T-helper 1 cell (primary cell): ENCODE results near the gene OR1I1.
"Not testable (repeated sequence)": the region's sequence is repeated elsewhere in the genome, so short reads cannot be mapped to it uniquely, and the experiment has no call there.

ENCODE experiments used
- DNase-seq, 5 donors: peaks; one replicate each; pipeline ENCODE4 v3.0.0-alpha.2; 2012 to 2020
- total RNA-seq, 4 donors: gene quantifications; one replicate each; lab custom pipeline; 2026; lab: John Stamatoyannopoulos, UW

Gene OR1I1, protein sequence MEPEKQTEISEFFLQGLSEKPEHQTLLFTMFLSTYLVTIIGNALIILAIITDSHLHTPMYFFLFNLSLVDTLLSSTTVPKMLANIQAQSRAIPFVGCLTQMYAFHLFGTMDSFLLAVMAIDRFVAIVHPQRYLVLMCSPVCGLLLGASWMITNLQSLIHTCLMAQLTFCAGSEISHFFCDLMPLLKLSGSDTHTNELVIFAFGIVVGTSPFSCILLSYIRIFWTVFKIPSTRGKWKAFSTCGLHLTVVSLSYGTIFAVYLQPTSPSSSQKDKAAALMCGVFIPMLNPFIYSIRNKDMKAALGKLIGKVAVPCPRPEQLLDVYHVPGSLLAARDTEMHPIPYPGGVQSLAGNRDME
- total RNA-seq, result 0 reads per million in 4 donors

DNA sequence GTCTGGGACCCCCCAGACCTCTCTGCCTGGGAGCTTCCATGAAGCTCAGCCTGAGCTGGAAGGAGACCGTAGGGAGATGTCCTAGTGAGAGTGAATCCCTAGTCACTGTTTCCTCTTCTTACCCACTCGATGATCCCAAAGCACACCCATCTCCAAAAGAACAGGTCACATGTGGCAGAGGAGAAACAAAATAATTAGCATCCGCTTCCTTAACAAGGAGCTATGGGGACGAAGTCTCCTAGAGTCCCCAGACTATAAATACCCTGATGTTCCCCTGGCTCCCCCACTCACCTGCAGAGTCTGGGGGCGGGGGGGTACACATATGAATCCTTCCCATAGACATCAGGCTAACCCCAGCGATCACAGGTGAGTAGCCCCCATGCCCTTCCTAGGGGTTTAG lies at the start of gene OR1I1:
TSS of gene OR1I1 (plus strand) at position 301 of the 400 bp plus-strand sequence. CDS start 4,855 bp downstream, outside the sequence.
- DNase-seq, result no peak

DNA sequence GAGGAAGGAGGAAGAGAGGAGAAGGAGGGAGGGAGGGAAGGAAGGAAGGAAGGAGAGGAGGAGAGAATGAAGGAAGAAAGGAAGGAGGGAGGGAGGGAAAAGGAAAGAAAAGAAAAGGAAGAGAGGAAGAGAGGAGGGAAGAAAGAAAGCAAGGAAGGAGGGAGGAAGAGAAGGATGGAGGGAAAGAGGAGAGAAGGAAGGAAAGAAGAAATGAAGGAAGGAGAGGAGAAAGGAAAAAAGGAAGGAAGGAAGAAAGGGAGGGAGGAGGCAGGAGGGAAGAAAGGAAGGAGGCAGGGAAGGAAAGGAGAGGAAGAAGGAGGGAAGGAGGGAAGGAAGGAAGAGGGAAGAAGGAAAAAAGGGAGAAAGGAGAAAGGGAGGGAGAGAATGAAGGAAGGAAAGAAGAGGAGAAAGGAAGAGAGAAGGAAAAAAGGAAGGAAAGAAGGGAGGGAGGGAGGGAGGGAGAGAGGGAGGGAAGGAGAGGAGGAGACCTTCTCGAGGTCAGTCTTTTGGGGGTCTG lies 46.2 kb upstream of the OR1I1 start:
- no peak for DNase-seq

DNA sequence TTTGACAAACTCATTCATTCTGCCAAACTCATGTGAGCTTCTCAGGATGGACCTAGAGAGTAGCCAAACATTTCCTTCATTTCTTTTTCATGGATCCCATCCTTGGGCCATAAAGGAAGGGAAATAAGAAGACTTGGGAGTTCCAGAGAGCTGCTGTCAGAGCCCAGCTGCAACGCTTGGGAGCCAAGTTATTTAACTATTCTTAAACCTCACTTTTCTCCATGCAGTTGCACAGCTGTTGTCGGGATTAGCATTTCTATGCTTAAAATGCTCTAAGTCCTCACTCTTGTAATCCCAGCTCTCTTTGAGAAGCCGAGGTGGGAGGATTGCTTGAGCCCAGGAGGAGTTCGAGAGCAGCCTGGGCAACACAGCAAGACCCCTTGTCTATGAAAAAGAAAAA lies 44.4 kb upstream of the OR1I1 start:
- no peak for DNase-seq

DNA sequence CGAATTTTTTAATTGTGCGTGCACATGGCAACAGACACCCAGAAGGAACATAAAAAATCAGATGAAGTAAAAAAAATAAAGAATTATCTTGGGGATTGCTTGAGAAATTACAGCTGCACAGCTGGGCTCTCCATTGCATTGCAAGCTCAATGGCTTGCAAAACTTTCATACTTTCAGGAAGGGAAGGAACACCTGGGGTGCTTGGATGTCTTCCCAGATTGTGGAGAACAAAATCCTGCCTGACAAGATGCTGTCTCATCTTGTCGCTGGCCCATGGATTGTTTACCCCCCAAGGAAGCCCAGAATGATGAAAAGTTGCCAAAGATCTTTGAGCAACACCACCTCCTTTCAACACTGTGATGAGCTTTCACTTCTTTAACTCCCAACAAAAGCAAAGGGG lies 43.7 kb upstream of the OR1I1 start:
- DNase-seq, result no peak

DNA sequence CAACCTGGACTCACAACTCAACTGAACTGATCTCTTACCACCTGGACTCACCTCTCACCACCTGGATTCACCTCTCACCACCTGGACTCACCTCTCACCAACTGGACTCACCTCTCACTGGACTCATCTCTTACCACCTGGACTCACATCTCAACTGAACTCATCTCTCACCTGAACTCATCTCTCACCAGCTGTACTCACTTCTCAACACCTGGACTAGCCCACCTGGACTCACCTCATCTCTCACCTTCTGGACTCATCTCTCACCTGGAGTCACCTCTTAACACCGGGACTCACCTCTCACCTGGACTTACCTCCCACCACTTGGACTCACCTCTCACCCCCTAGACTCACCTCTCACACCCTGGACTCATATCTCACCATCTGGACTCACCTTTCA lies 40.0 kb upstream of the OR1I1 start:
- no peak for DNase-seq

DNA sequence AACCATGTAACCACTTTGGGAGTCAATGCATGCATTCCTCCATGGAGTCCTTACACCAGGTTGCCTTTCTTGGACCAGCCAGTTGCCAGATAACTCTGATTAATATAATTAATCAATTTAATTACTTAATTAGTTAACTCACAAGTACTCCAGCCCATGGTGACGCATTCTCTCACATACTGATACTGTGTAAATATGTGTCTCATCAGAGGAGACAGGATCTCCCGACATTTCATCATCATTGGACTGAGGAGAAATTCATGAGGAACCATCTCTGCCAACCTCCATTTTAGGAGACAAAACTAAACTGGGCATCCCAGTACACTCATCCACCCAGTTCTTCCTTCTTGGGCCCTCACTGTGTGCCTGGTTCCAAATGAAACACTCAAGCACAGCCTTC lies 39.2 kb upstream of the OR1I1 start:
- no peak for DNase-seq

DNA sequence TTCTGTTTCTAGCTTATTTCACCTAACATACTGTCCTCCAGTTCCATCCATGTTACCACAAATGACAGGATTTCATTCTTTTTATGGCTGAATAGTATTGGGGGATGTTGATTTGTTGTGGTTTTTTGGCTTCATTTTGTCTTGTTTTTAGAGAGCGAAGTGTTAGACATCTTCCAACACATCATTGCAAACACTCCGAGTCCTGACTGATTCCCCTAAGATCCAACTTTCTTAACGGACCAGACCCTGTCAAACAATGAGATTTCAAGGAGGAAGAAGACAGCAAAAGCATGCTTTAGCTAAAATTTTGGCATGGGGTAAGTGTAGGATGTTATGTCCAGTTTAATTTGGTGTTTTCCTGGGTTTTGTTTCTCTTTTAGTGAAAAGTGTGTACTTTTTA lies 36.5 kb upstream of the OR1I1 start:
- no peak for DNase-seq

DNA sequence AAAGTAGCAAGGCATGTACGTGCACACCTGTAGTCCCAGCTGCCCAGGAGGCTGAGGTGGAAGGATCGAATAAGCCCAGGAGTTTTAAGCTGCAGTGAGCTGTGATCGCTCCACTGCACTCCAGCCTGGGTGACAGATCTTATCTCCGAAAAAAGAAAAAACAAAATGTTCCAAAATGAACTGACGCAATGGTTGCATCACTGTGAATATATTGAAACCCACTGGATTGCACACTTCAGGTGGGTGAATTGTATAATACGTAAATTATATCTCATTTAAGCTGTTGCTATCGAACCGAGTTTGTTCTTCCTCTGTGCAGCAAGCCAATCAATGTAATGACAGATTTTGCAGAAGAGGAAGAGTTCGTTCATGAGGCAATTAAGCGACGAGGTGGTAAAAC lies 34.3 kb upstream of the OR1I1 start:
- DNase-seq, result no peak

DNA sequence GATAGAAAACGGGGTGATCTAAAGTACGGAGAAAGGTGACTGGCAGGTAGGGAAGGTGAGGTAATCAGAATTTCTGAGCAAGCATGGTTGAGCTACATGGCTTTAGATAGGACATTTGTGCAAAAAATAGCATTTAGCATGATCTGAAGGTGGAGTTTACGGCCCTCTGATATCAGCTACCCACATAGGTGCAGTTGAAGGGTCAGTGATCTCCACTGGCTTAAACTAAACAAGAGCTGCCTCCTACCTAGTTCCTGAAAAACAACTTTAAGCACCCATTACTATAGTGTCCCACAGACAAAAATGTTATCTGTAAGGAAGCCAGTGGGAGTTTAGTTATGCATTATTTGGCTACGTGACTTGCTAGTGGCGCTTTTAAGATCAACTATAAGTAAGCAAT lies 33.9 kb upstream of the OR1I1 start:
- DNase-seq, result no peak

DNA sequence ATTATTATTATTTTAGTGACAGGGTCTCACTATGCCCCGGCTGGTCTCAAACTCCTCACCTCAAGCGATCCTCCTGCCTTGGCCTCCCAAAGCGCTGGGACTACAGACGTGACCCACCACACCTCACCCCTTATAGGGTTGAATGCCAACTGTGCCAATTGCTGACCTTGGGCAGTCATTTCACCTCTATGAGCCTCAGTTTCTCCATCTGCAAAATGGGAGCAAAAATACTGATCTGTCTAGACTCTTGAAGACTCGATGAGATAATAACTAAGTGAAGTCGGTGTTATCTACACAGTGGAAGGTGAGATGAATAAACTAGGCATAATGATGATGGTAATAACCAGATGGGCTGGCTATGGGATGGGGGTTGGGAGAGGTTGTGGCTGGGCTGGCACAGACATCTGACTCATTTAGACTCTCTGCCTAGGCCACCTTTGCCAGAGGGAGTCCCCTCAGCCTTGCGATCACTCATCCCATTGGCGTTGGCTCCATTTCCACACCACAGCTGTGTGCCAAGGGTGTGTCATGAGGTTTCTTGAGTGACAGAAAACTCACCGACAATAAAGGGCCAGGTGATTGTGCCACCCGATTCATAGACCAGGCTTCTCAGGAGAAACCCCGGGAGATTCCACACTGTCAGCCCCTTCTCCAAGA lies 33.0 kb upstream of the OR1I1 start, which contains the start of gene CASP14:
TSS of gene CASP14 (plus strand) at position 596 of the 657 bp plus-strand sequence. CDS start 2,772 bp downstream, outside the sequence.
- no peak for DNase-seq

DNA sequence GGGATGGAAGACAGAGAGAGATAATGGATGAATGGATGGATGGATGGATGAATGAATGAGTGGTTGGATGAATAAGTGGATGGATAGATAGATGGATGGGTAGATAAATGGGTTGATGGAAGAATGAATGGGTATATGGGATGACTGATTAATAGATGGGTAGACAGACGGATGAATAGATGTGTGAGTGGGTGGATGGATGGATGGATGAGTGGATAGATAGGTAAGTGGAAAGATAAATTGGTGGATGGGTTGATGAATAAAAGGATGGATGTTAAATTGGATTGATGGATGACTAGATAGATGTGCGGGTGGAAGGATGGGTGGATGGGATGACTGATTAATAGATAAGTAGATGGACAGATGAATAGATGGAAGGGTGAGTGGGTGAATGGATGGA lies 31.4 kb upstream of the OR1I1 start:
- DNase-seq, result no peak

DNA sequence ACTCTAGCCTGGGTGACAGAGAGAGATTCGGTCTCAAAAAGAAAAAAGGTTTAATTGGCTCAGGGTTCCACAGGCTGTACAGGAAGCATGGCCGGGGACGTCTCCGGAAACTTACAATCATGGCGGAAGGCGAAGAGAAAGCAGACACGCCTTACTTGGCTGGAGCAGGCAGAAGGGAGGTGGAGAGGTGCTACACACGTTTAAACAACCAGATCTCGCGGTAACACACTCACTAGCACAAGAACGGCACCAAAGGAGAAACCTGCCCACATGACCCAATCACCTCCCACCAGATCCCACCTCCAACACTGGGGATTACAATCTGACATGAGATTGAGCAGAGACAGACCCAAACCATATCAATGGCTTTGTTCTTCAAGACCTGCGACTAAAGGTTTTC lies 20.0 kb upstream of the OR1I1 start:
- DNase-seq, result no peak

DNA sequence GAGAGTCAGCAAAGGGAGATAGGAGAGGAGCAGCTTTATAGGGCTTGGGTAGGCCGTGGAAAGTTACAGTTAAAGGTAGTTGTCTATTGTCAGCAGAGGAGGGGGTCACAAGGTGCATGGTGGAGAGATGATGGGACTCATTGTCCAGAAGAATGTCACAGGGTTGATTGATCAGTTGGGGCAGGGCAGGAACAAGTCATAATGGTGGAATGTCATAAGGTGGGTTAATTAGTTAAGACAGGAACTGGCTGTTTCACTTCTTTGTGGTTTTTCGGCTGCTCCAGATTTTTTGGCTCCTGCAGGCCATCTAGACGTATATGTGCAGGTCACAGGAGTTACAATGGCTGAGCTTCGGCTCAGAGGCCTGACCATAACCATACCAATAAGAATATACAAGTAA lies 11.6 kb upstream of the OR1I1 start:
- DNase-seq, result not testable (repeated sequence)

DNA sequence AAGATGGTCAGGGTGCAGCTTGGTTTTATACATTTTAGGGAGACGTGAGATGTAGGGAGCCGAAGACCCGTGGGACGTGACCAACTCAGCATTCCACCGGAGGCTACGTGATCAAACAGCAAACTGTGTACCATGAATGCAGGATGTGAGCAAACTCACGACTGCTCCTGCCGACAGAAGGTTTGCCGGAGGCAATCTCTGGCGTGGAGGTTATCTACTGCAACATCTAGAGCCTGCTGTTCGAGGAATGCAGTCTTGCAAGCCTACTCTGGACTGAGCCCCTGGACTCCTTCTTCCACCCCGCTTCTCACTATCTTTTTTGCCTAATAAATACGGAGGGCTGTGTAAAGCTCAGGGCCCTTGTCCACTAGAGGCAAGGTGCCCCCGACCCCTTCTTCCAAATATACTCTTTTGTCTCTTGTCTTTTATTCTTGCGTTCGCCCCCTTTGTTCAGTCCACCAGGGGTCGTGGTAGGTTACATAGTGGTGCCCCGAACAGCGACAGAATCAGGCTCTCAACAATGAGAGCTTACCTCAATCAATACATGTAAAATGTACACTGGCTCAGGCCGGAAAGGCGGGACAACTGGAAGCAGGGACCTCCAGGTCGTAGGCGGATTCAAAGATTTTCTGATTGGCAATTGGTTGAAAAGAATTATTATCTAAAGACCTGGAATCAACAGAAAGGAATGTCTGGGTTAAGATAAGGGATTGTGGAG lies 8.9 kb upstream of the OR1I1 start:
- no peak for DNase-seq

DNA sequence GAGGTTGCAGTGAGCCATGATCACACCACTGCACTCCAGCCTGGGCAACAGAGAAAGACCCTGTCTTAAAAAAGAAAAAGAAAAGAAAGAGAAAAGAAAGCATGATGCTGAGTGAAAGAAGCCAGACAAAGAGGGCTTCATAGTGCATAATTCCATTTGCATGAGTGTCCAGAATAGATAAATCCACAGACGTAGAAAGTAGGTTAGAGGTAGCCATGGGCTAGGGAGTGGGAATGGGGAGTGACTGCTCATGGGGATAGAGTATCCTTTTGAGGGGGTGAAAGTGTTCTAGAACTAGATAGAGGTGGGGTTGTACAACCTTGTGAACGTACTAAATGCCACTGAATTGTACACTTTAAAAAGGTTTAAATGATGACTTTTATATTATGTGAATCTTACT lies 7.6 kb upstream of the OR1I1 start:
- no peak for DNase-seq

DNA sequence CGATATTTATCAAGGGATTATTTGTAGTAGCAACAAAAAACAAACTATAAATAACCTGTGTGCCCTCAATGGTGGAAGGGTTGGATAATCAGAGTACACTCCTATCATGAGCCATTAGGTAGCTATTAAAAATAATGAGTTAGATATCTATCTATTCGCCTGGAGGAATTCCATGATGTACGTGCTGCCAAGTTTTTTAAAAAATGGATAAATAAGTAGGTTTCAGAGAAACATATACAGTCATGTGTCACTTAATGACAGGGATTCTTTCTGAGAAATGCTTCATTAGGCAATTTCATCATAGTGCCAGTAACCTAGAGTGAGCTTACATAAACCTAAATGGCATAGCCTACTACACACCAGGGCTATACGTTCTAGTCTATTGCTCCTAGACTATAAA lies 6.2 kb upstream of the OR1I1 start:
- no peak for DNase-seq

DNA sequence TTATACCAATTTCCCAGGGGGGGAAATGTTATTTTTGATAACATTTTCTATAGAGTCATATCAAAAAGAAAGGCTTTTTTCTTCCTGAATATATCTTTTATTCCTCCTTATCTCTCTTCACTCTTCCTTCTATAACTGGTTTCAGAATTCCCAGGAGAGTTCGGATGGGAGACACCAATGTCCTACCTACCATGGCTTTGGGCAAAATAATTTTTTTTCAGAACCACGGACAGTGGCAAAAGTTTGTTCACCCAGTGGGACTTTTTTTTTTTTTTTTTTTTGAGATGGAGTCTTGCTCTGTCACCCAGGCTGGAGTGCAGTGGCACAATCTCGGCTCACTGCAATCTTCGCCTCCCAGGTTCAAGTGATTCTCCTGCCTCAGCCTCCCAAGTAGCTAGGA lies 2.0 kb upstream of the OR1I1 start:
- not testable (repeated sequence) for DNase-seq

DNA sequence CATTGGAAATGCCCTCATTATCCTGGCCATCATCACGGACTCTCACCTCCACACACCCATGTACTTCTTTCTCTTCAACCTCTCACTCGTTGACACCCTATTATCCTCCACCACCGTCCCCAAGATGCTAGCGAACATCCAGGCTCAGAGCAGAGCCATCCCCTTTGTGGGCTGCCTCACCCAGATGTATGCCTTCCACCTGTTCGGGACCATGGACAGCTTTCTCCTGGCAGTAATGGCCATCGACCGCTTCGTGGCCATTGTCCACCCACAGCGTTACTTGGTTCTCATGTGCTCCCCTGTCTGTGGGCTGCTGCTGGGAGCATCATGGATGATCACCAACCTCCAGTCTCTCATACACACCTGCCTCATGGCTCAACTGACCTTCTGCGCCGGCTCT lies 5.2 kb downstream of the OR1I1 start:
- DNase-seq, result no peak

DNA sequence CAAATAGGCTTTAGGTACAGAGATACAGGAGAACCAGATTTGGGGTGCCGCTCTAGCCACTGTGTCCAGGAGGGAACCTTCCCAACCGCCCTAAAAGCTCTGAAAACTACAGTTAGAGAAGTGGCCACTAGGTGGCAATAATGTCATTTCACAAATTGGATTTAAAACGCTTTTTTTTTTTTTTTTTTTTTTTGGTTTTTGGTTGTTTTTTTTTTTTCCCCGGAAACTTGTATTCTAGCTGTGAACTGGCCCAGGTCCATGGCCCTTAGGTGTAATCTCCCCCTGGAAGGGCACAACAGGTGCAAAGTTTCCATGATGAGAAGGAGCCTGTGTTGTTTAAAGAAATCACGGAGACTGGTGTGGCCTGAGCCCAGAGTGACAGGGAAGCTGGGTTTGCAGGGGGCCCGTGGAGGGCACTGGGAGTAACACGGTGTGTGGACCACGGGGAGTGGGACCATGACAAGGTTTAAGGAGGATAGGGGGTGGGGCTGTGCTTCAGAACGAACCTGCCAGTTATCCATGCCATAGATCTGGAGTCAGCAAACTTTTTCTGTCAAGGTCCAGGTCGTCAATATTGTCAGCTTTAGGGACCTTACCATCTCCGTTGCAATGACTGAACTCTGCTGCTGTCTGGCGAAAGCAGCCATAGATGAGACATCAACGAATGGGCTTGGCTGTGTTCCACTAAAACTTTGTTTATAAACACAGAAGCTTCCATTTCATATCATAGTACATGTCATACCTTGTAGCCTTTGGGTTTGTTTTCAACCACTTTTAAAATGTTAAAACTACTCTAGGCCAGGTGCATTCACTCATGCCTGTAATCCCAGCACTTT lies 10.1 kb downstream of the OR1I1 start:
- peak in 4 of 5 donors; percentile 23 to 68 (median 44) for DNase-seq

DNA sequence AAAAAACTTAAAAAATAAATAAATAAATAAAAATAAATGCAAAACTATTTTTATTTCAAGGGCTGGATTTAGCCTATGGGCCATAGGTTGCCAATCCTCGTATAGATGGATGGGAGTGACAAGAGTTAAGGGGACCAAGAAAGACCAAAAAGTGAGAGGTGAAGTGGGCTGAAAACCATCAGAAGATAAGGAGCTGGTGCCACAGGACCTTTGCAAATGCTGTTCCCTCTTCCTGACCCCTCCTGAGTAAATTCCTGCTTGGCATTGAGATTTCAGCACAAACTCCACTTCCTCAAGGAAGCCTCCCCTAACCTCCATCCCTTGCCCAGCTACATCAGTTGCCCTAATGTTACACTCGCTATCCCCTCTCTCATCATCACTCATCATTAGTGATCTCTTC lies 11.0 kb downstream of the OR1I1 start:
- no peak for DNase-seq

DNA sequence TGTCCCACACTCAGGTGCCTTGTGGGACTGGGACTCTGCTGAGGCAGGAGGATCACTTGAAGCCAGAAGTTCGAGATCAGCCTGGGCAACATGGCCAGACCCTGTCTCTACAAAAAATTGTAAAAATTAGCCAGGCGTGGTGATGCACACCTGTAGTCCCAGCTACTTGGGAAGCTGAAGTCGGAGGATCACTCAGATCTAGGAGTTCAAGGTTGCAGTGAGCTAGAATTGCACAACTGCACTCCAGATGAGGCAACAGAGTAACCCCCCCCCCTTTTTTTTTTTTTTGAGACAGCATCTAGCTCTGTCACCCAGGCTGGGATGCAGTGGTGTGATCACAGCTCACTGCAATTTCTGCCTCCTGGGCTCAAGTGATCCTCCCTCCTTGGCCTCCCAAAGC lies 14.2 kb downstream of the OR1I1 start:
- DNase-seq, result no peak

DNA sequence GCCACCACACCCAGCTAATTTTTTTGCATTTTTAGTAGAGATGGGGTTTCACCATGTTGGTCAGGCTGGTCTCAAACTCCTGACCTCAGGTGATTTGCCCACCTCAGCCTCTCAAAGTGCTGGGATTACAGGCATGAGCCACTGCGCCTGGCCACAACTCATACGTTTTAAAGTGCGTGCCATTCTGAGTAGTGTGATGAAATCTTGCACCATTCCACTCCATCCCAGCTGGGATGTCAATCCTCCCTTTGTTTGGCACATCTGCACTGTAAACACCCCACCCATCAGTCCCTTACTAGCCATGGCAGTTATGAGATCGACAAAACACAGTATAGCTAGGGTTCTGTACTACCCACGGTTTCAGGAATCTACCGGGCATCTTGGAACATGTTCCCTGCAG lies 16.0 kb downstream of the OR1I1 start:
- not testable (repeated sequence) for DNase-seq

DNA sequence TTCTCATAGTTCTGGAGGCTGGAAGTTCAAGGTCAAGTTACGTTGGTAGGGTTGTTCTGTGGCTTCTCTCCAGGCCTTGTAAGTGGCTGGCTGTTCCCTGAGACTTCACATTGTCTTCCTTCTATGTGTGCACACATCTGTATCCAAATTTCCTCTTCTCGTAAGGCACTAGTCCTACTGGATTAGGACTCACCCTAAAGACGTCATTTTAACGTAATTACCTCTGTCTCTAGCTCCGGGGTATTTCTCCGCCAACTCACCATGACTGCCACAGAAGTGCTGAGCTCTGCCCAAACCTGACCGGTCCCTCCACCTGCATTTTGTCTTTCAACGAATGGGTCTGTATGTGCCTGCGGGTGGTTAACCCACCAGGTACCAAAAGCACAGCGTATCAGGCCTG lies 16.4 kb downstream of the OR1I1 start:
- no peak for DNase-seq
